ENCODE results near the gene KMT5B.

DNA sequence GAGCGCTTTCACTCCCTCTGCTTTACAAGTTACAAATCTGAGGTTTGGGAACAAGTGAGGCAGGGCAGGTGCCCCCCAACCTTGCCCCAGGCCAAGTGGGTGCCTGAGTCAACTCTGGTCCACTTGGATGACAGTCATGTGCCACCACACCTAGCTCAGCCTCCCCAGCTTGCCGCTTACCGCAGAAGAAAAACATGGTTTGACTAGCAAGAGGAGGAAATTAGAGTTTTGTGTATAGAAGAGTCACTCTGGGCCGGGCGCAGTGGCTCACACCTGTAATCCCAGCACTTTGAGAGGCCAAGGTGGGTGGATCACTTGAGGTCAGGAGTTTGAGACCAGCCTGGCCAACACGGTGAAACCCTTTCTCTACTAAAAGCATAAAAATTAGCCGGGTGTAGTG is 64.2 kb downstream of the KMT5B start:
- TF ChIP-seq POLR2A (IDR thresholded peaks at IDR 0.05) (no peak), CTCF (IDR thresholded peaks at IDR 0.05) (no peak), EP300 (IDR thresholded peaks at IDR 0.05) (no peak), POLR2AphosphoS5 (IDR thresholded peaks at IDR 0.05) (no peak)

Data from sigmoid colon (tissue), 4 donors.